HuH-7 (cell line): Measurements from ENCODE around the gene SETBP1.
A peak's percentile ranks its signal among the peaks of the same experiment; 100 is the strongest.

ENCODE experiments used
- DNase-seq: peaks from one replicate; pipeline ENCODE4 v3.0.0; 2011; ENCODE audit warnings: low spot score

The SETBP1 gene

GRCh38 chr18:45024357-45025088 lies 343.8 kb downstream of the SETBP1 start:
- no peak for DNase-seq

- no peak for DNase-seq
Observed at GRCh38 chr18:45025089-45025450, 344.4 kb downstream of the SETBP1 start.

GRCh38 chr18:45026162-45026561 lies 345.5 kb downstream of the SETBP1 start:
- no peak for DNase-seq

- DNase-seq, result no peak
Observed at GRCh38 chr18:45034179-45034578, 353.5 kb downstream of the SETBP1 start.

- DNase-seq, result no peak
Observed at GRCh38 chr18:45037618-45038017, 356.9 kb downstream of the SETBP1 start.

GRCh38 chr18:45039376-45039775 lies 358.7 kb downstream of the SETBP1 start:
- no peak for DNase-seq

- DNase-seq, result no peak
Observed at GRCh38 chr18:45040879-45041278, 360.2 kb downstream of the SETBP1 start.

- no peak for DNase-seq
Observed at GRCh38 chr18:45044787-45045186, 364.1 kb downstream of the SETBP1 start.

- DNase-seq, result no peak
Observed at GRCh38 chr18:45046228-45046627, 365.5 kb downstream of the SETBP1 start.

- DNase-seq, result no peak
Observed at GRCh38 chr18:45046961-45047360, 366.3 kb downstream of the SETBP1 start.

- no peak for DNase-seq
Observed at GRCh38 chr18:45049578-45050319, 369.1 kb downstream of the SETBP1 start.

GRCh38 chr18:45050712-45051601 lies 370.3 kb downstream of the SETBP1 start:
- no peak for DNase-seq

- DNase-seq, result peak; percentile 11
Observed at GRCh38 chr18:45054636-45055035, 373.9 kb downstream of the SETBP1 start.

GRCh38 chr18:45055811-45056210 lies 375.1 kb downstream of the SETBP1 start:
- DNase-seq, result no peak

- no peak for DNase-seq
Observed at GRCh38 chr18:45056926-45057325, 376.2 kb downstream of the SETBP1 start.

- no peak for DNase-seq
Observed at GRCh38 chr18:45057955-45058600, 377.4 kb downstream of the SETBP1 start.

- DNase-seq, result no peak
Observed at GRCh38 chr18:45059695-45060094, 379.0 kb downstream of the SETBP1 start.

- DNase-seq, result no peak
Observed at GRCh38 chr18:45060102-45060501, 379.4 kb downstream of the SETBP1 start.

GRCh38 chr18:45061359-45061758 lies 380.7 kb downstream of the SETBP1 start:
- DNase-seq, result no peak

GRCh38 chr18:45063246-45064038 lies 382.8 kb downstream of the SETBP1 start:
- no peak for DNase-seq

GRCh38 chr18:45066210-45066609 lies 385.5 kb downstream of the SETBP1 start:
- no peak for DNase-seq
